Femur (tissue), 1 donor: Measurements from ENCODE around the gene ATP8B3.

Source experiments
- DNase-seq: peaks from one replicate; pipeline ENCODE4 v3.0.0-alpha.2; 2017

The ATP8B3 gene

DNA sequence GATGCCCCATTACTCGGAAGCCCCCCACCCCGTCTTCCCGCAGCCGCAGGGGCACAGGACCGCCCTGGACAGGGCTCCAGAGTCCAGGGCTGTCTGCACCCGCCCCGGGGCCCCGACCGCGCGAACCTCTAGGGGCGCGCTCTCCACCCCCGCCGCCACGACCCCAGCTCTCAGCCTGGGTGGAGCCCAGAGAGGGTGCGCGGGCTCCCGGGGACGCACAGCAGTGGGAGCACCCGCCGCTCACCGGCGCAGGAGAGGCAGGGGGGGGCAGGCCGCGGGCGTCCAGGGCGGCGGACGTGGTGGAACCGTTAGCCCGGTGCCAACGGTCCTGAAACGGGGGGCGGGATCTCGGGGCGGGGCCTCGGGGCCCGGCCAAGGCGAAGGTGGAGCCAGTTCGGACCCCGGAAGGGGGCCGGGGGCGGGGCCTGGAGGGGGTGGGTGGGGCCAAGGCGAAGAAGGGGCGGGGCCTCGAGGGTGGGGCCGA is at the start of gene ATP8B3:
TSS of gene ATP8B3 (minus strand) at position 335 of the 484 bp plus-strand sequence. CDS start 540 bp downstream, outside the sequence.
- DNase-seq = no peak

- DNase-seq = no peak
These were observed 49.5 kb upstream of the ATP8B3 start for GRCh38 chr19:1861599-1862031.

GRCh38 chr19:1860821-1861598 is 48.9 kb upstream of the ATP8B3 start:
- no peak for DNase-seq

- DNase-seq = peak; percentile 90
These were observed 48.1 kb upstream of the ATP8B3 start for GRCh38 chr19:1860042-1860775.

- no peak for DNase-seq
These were observed 47.3 kb upstream of the ATP8B3 start for GRCh38 chr19:1859331-1859781.

DNA sequence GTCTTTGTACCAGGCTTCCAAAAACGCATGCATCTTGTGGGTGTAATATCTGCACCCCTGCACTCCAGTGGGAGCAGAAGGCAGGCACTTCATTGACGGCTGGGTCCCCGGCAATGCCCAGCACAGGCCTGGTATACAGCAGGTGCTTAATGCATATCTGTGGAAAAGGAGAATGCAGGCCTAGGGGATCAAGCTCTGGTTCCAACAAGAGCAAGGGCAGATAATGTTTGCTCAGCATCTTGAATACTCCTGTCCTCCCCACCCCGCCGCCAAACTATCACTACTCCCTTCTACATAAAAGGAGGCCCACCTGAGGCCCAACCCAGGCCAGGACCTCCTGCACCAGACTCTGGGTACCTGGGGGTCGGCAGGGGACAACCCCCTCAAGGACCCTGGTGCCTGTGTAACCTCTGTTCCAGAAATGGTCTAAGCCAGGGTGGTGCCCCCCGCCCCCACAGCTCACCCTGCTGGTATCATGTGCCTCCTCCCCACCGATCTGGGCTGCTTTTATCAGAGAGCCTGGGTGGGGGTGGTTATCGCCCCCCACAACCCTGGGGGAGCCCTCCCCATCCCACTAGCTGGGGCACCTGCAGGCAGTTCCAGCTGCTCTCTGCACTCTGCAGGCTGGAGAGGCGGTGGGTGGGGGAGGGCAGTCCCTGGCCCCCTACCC is 46.5 kb upstream of the ATP8B3 start:
- no peak for DNase-seq

DNA sequence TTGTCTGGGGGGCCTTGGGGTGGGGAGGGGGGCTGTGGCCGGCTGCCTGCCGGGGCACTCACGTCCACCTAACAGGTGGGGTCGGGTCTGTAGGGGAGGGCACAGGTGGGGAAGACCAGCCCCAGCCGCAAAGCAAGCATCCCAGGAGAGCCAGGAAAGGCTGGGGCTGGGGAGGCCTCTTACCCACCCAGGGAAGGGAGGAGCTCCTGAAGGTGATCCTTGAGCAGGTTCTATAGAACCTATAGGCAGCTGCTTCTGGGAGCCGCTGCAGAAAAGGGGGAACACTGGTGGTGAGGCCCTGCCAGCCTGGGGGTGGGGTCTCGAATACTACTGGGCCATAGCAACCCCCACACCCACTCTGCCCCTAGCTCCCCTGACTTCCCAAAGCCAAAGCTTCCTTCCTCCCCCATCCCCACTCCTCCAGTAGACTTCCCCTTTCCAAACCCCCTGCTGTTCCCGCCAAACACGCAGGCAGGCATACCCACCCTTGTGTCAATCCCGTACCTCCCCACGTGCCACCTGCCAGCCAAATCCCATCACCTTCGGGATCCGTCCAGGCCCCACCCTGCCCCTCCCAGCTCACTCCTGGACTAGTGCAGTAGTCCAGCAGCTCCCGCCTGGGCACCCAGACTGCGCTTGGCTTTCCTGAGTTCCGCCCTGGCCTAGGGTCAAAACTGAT is 45.7 kb upstream of the ATP8B3 start:
- no peak for DNase-seq

GRCh38 chr19:1856698-1857603 is 44.9 kb upstream of the ATP8B3 start:
- peak; percentile 83 for DNase-seq

DNA sequence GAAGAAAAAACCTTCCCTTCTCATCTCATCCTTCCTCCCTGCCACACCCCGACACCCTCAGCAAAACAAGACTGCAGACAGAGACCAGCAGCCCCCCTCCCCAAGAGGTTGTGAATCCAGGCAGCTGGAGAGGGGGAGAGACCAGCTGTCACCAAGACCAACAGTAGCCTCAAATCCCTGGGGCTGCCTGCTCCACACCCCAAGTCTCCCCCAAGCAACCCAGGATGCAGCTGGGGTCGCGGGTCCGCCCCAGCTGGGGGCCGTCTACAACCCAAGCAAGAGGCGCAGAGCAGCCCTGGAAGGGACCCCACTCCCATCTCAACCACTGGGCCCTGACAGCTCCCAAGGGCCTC is 44.2 kb upstream of the ATP8B3 start:
- DNase-seq = peak; percentile 68

DNA sequence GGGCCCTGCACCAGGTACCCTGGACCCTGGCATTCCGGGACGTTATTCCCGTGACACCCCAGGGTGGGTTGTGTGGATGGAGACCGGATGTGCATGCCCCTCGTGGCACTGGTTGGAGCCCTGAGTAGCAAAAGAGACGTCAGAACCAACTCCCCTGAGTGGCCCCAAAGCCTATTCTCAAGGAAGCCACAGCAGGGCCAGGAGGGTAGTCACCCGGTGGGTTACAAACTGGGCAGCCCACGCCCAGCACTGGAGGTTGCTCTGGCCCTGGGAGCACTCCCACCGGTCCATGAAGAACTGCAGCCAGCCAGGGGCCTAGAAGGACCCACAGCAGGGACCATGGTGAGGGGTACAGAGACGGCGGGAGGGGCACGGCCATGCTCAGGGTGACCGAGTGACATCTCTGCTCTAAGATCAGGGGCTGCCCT is 43.8 kb upstream of the ATP8B3 start:
- DNase-seq = no peak

DNA sequence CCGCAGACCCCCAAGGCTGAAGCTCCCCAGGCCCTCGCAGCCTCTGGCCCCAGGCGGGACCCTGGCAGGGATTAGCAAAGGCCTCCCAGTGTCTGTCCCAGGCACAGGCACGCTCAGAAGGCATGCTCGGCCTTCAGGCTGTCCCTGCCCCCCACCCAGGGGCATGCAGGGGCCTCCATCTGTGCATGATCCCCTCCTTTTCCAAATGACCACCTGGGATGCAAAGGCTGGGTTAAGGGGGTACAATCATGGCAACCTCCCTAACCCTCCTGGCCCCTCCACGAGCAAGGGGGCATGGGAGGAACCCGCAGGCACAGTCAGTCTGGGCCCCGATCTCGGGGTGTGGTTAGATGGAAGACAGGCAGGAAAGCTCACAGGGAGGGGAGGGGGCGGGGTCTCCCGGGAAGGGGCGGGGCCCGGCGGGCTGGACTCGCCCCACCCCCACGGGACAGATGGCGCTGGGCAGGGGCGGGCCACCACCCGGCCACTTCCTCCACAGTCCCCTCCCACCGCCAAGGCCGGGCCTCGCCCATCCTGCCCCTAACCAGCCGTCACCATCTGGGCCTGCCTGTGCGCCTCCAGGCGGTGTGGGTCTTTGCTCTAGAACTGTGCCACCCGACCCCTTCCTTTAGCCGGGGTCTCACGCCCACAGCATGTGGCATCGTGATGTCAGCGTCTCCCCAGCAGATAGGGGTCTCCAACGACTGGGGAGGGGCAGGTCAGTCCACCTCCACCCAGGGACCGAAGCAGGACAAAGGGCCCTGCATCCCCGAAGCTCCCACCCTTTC is 43.2 kb upstream of the ATP8B3 start:
- peak; percentile 95 for DNase-seq

DNA sequence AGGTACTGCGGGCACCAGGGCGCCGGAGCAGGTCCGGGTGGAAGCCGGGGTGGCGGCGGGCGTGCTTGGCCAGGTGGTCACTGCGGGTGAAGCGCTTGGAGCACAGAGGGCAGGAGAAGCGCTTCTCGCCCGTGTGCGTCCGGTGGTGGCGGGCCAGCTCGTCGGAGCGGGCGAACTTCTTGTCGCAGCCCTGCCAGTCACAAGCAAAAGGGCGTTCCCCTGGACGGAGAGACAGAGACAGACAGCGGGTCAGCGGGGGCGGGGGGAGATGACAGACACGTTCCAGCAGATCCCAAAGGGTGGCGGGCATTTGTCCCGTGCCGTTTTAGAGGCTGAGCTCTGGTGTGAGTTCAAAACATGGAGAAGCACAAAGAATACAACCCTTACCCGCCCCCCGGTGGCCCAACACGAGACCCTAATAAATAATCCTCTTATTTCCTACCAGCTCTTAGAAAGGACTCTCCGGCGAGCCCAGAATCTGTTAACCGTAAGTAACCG is 42.5 kb upstream of the ATP8B3 start:
- DNase-seq = peak; percentile 51

GRCh38 chr19:1854039-1854541 is 42.0 kb upstream of the ATP8B3 start:
- no peak for DNase-seq

GRCh38 chr19:1853295-1854038 is 41.4 kb upstream of the ATP8B3 start:
- DNase-seq = peak; percentile 79

DNA sequence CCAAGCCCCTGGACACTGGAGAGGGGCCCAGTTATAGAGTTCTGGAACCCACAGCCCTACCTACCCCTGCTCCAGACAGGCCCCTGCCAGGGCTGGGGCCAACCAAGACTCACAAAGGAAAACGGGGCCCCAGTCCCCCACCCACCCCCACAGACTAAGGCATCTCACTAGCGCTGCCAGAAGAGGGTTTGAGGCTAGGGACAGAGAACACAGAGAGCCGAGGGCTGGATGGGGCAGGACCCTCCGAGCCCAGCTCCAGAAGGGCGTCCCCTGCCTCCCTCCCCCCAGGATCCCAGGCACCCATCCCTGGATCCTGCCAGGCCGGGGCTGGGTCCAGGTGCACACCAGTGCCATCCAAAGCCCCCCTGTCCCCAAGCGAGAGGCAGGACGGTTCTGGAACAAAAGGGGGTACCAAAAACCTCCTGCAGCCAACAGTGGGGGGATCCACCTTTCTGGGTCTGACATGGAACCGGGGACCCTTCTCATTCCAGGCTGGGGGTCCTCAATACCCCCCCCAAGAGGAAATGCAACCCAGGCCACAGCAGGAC is 40.6 kb upstream of the ATP8B3 start:
- DNase-seq = no peak

- DNase-seq = peak; percentile 80
These were observed 39.8 kb upstream of the ATP8B3 start for GRCh38 chr19:1851654-1852580.

- no peak for DNase-seq
These were observed 39.0 kb upstream of the ATP8B3 start for GRCh38 chr19:1850809-1851653.
